CD14-positive monocyte (primary cell): ENCODE measurements around the gene OR51B4. TPM values are rescaled to one million over a fixed set of nuclear protein-coding genes. Genes with fewer than 3 reads are reported as not detected.

Source experiments
- DNase-seq, 3 donors: peaks; one replicate each; pipeline ENCODE4 v3.0.0-alpha.2; 2011 to 2022
- H2AFZ ChIP-seq: 2 replicates; pipeline ENCODE4 v1.6.0; 2012; ENCODE audit warnings: mild to moderate bottlenecking, low read depth, low read length, inconsistent platforms; ENCODE audit not compliant: insufficient read depth, poor library complexity, severe bottlenecking
- H3K27ac ChIP-seq, 2 donors: 1 replicate in 1 of 2; 2 replicates in 1 of 2; pipeline ENCODE4 v1.5.1; 2012 to 2013; ENCODE audit warnings: low read length in 2 of 2, control low read depth in 1 of 2, inconsistent platforms in 1 of 2, low read depth in 1 of 2, mild to moderate bottlenecking in 1 of 2
- H3K27me3 ChIP-seq, 2 donors: one replicate each; pipeline versions ENCODE4 v1.6.0 to v1.6.1; 2011 to 2013; ENCODE audit warnings: low read length in 2 of 2; ENCODE audit not compliant: control insufficient read depth in 2 of 2, insufficient read depth in 2 of 2
- H3K36me3 ChIP-seq, 2 donors: replicated peaks in 1 of 2; 1 replicate in 1 of 2; 2 replicates in 1 of 2; pipeline versions ENCODE4 v1.5.1 to v1.6.1; 2012 to 2013; ENCODE audit warnings: low read length in 2 of 2, control low read depth in 1 of 2, inconsistent platforms in 1 of 2, mild to moderate bottlenecking in 1 of 2; ENCODE audit not compliant: insufficient read depth in 2 of 2, control insufficient read depth in 1 of 2
- H3K4me1 ChIP-seq, 2 donors: 1 replicate in 1 of 2; 2 replicates in 1 of 2; pipeline versions ENCODE4 v1.5.1 to v1.6.1; 2012 to 2013; ENCODE audit warnings: low read length in 2 of 2, control low read depth in 1 of 2, inconsistent platforms in 1 of 2, mild to moderate bottlenecking in 1 of 2, moderate library complexity in 1 of 2; ENCODE audit not compliant: insufficient read depth in 2 of 2, control insufficient read depth in 1 of 2
- H3K4me2 ChIP-seq: replicated peaks from 2 replicates; pipeline ENCODE3; 2012; ENCODE audit warnings: low read length, moderate library complexity, mild to moderate bottlenecking; ENCODE audit not compliant: poor library complexity, severe bottlenecking; ENCODE audit errors: extremely low read depth
- H3K4me3 ChIP-seq, 3 experiments: fragments of 200-600 bp in 1 of 3; sonication (generic) in 1 of 3; replicated peaks in 1 of 3; 1 replicate in 2 of 3; 2 replicates in 1 of 3; pipeline ENCODE4 v1.5.1; 2011 to 2013; ENCODE audit warnings: low read length in 3 of 3, mild to moderate bottlenecking in 3 of 3, control low read depth in 2 of 3, low read depth in 2 of 3, inconsistent platforms in 1 of 3, moderate library complexity in 1 of 3
- H3K79me2 ChIP-seq: 2 replicates; pipeline ENCODE4 v1.6.0; 2012; ENCODE audit warnings: mild to moderate bottlenecking, control low read depth, inconsistent platforms, low read length, moderate library complexity; ENCODE audit not compliant: insufficient read depth
- H3K9ac ChIP-seq: 2 replicates; pipeline ENCODE4 v1.6.0; 2017; ENCODE audit warnings: low read length, mild to moderate bottlenecking; ENCODE audit not compliant: insufficient read depth, poor library complexity, severe bottlenecking
- H3K9me3 ChIP-seq, 2 donors: replicated peaks in 1 of 2; 1 replicate in 1 of 2; 2 replicates in 1 of 2; pipeline versions ENCODE4 v1.5.1 to v1.6.1; 2012 to 2013; ENCODE audit warnings: low read length in 2 of 2, control low read depth in 1 of 2; ENCODE audit not compliant: control insufficient read depth in 1 of 2, insufficient read depth in 1 of 2
- H4K20me1 ChIP-seq: 2 replicates; pipeline ENCODE4 v1.6.0; 2012; ENCODE audit warnings: mild to moderate bottlenecking, low read length, control low read depth, moderate library complexity; ENCODE audit not compliant: insufficient read depth
- H3K27ac Mint-ChIP-seq, 7 donors: one replicate each; pipeline ENCODE4 v1.8.0; 2020; ENCODE audit warnings: mild to moderate bottlenecking in 7 of 7, mixed read lengths in 7 of 7, moderate library complexity in 6 of 7, inconsistent platforms in 2 of 7
- H3K27me3 Mint-ChIP-seq, 3 donors: one replicate each; pipeline ENCODE4 v1.8.0; 2021 to 2022; ENCODE audit warnings: low read depth in 3 of 3, mild to moderate bottlenecking in 3 of 3, mixed read lengths in 3 of 3, moderate library complexity in 3 of 3, inconsistent platforms in 1 of 3
- H3K36me3 Mint-ChIP-seq, 2 donors: one replicate each; pipeline ENCODE4 v1.8.0; 2020; ENCODE audit warnings: mixed read lengths in 2 of 2, inconsistent platforms in 1 of 2, mild to moderate bottlenecking in 1 of 2
- H3K4me1 Mint-ChIP-seq: one replicate; pipeline ENCODE4 v1.8.0; 2020; ENCODE audit warnings: mild to moderate bottlenecking, mixed read lengths
- H3K4me3 Mint-ChIP-seq, 2 donors: one replicate each; pipeline ENCODE4 v1.8.0; 2020; ENCODE audit warnings: mild to moderate bottlenecking in 2 of 2, mixed read lengths in 2 of 2, moderate library complexity in 1 of 2
- H3K9me3 Mint-ChIP-seq, 7 donors: one replicate each; pipeline ENCODE4 v1.8.0; 2020 to 2022; ENCODE audit warnings: mixed read lengths in 7 of 7, mild to moderate bottlenecking in 6 of 7, moderate library complexity in 6 of 7, inconsistent platforms in 2 of 7
- WGBS: methylation state at CpG from one replicate; pipeline ENCODE4 v1.1.5; 2013; ENCODE audit warnings: missing lambda C conversion rate; ENCODE audit not compliant: insufficient coverage; 5-methylcytosine and 5-hydroxymethylcytosine counted together
- intact Hi-C, 2 donors: fragments of 100-400 bp; cut with micrococcal nuclease; formaldehyde crosslinking; loops; one replicate each; pipeline versions ENCODE4 v1.15.0 to v1.15.1; 2023
- polyA plus RNA-seq, 3 donors: library from polyadenylated mRNA; depleted of rRNA in 1 of 3; unstranded in 2 of 3; stranded (reverse) in 1 of 3; fragments of 300-500 nt in 2 of 3; fragments of >200 nt in 1 of 3; fragmentation: Illumina TruSeq in 2 of 3; gene quantifications; 1 replicate in 2 of 3; 2 replicates in 1 of 3; pipeline ENCODE4 v1.2.3, GENCODE V29; 2012 to 2021
- TF ChIP-seq, protein P1 (sequence below): fragments of 200-600 bp; IDR thresholded peaks from one replicate; pipeline ENCODE4 v1.8.0; 2022; ENCODE audit warnings: antibody characterized with exemption, mild to moderate bottlenecking

Gene OR51B4
- polyA plus RNA-seq, 3 donors: not detected

- Histone ChIP-seq H3K9ac (no peak overlapping the region), H3K36me3 (no peaks in the 10 kb centered on the region), H3K79me2 (no peaks in the 10 kb centered on the region), H3K9me3 (peaks cover 0 to 1% of the 10 kb centered on the region in 2 donors), H3K4me1 (no peaks in the 10 kb centered on the region), H4K20me1 (no peaks in the 10 kb centered on the region), H3K4me2 (no peak overlapping the region), H2AFZ (no peak overlapping the region), H3K27ac (no peak overlapping the region), H3K27me3 (no peaks in the 10 kb centered on the region), H3K4me3 (no peak overlapping the region)
- WGBS: 80% methylated on average over 1 of the region's 1 CpG
- DNase-seq: no peak
- intact Hi-C loops: no loop called here
- Mint-ChIP-seq H3K36me3 (no peaks in the 10 kb centered on the region), H3K4me3 (no peak overlapping the region), H3K9me3 (peaks cover 0 to 2% (median 0%) of the 10 kb centered on the region in 7 donors), H3K4me1 (no peaks in the 10 kb centered on the region), H3K27ac (no peak overlapping the region), H3K27me3 (peaks cover 0 to under 1% (median 0%) of the 10 kb centered on the region in 3 donors)
- TF ChIP-seq, protein P1, sequence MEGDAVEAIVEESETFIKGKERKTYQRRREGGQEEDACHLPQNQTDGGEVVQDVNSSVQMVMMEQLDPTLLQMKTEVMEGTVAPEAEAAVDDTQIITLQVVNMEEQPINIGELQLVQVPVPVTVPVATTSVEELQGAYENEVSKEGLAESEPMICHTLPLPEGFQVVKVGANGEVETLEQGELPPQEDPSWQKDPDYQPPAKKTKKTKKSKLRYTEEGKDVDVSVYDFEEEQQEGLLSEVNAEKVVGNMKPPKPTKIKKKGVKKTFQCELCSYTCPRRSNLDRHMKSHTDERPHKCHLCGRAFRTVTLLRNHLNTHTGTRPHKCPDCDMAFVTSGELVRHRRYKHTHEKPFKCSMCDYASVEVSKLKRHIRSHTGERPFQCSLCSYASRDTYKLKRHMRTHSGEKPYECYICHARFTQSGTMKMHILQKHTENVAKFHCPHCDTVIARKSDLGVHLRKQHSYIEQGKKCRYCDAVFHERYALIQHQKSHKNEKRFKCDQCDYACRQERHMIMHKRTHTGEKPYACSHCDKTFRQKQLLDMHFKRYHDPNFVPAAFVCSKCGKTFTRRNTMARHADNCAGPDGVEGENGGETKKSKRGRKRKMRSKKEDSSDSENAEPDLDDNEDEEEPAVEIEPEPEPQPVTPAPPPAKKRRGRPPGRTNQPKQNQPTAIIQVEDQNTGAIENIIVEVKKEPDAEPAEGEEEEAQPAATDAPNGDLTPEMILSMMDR: no peak
Measured at GRCh38 chr11:5252919-5253265, 48.9 kb downstream of the OR51B4 start.

GRCh38 chr11:5252192-5252918 lies 49.4 kb downstream of the OR51B4 start:
- Histone ChIP-seq H3K9me3 (no peaks in the 10 kb centered on the region), H4K20me1 (no peaks in the 10 kb centered on the region), H3K36me3 (no peaks in the 10 kb centered on the region), H3K9ac (no peak overlapping the region), H3K27me3 (no peaks in the 10 kb centered on the region), H3K4me2 (no peak overlapping the region), H2AFZ (no peak overlapping the region), H3K4me3 (no peak overlapping the region), H3K4me1 (no peaks in the 10 kb centered on the region), H3K79me2 (no peaks in the 10 kb centered on the region), H3K27ac (no peak overlapping the region)
- no peak overlapping the region for H3K4me3 Mint-ChIP-seq
- TF ChIP-seq, protein P1: no peak
- H3K27me3 Mint-ChIP-seq: peaks cover 0 to 2% (median 0%) of the 10 kb centered on the region in 3 donors
- no peaks in the 10 kb centered on the region for H3K4me1 Mint-ChIP-seq
- DNase-seq: no peak
- 75% methylated on average over 5 of the region's 9 CpGs for WGBS
- H3K27ac Mint-ChIP-seq: no peak overlapping the region
- H3K9me3 Mint-ChIP-seq: no peaks in the 10 kb centered on the region
- intact Hi-C loops: no loop called here
- H3K36me3 Mint-ChIP-seq: no peaks in the 10 kb centered on the region
